ENCODE results near the gene SPEN.
"Not testable (repeated sequence)": the region's sequence is repeated elsewhere in the genome, so short reads cannot be mapped to it uniquely, and the experiment has no call there.

Gene SPEN

GRCh38 chr1:15966081-15966955, 118.8 kb downstream of the SPEN start:
- H3K9me3 ChIP-seq (ENCODE audit: low read length) = peaks cover 13% of the 10 kb centered on the region
- H2AFZ ChIP-seq (ENCODE audit: low read depth, low read length) = no peak overlapping the region
- H3K27me3 ChIP-seq (ENCODE audit: insufficient read depth, low read length) = no peaks in the 10 kb centered on the region
- no peak overlapping the region for H3K4me3 ChIP-seq (ENCODE audit: low read length)
- no peaks in the 10 kb centered on the region for H3K4me1 ChIP-seq (ENCODE audit: insufficient read depth, low read length)
- peaks cover 46% of the 10 kb centered on the region for H3K36me3 ChIP-seq (ENCODE audit: insufficient read depth, low read length)

- no peaks in the 10 kb centered on the region for H3K27me3 ChIP-seq (ENCODE audit: insufficient read depth, low read length)
- H3K4me3 ChIP-seq (ENCODE audit: low read length) = no peak overlapping the region
- peaks cover 47% of the 10 kb centered on the region for H3K36me3 ChIP-seq (ENCODE audit: insufficient read depth, low read length)
- no peak overlapping the region for H2AFZ ChIP-seq (ENCODE audit: low read depth, low read length)
- H3K4me1 ChIP-seq (ENCODE audit: insufficient read depth, low read length) = no peaks in the 10 kb centered on the region
- H3K9me3 ChIP-seq (ENCODE audit: low read length) = peaks cover 13% of the 10 kb centered on the region
These were observed 119.4 kb downstream of the SPEN start for GRCh38 chr1:15966956-15967344.

GRCh38 chr1:15968172-15968571, 120.7 kb downstream of the SPEN start:
- H2AFZ ChIP-seq (ENCODE audit: low read depth, low read length) = no peak overlapping the region
- peaks cover 16% of the 10 kb centered on the region for H3K9me3 ChIP-seq (ENCODE audit: low read length)
- H3K27me3 ChIP-seq (ENCODE audit: insufficient read depth, low read length) = no peaks in the 10 kb centered on the region
- peaks cover 56% of the 10 kb centered on the region for H3K36me3 ChIP-seq (ENCODE audit: insufficient read depth, low read length)
- H3K4me3 ChIP-seq (ENCODE audit: low read length) = no peak overlapping the region
- no peaks in the 10 kb centered on the region for H3K4me1 ChIP-seq (ENCODE audit: insufficient read depth, low read length)

DNA sequence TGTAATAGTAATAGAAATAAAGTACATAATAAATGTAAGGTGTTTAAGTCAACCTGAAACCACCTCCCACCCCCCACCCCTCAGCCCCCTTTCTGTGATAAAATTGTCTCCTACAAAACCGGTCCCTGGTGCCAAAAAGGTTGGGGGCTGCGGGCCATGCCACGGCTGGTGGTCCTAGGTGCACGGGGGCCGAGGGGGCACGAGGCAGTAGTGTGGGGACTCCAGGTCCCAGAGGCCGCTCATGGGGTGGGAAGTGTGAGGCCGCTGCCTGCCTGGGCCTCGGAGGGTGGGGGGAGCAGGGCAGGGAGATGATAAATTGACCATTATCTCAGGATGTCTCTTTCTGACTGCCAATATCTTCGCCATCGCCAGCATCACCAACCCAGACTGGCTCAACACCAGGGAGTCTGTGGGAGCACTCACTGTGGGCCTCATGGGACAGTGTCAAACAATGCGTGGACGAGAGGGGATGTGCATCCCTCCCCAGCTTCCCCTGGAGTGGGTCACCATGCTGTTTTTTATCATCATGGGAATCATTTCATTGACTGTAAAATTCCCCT, 121.9 kb downstream of the SPEN start:
- Histone ChIP-seq H3K36me3 (ENCODE audit: insufficient read depth, low read length) (peaks cover 58% of the 10 kb centered on the region), H3K4me1 (ENCODE audit: insufficient read depth, low read length) (no peaks in the 10 kb centered on the region), H3K4me3 (ENCODE audit: low read length) (no peak overlapping the region), H3K27me3 (ENCODE audit: insufficient read depth, low read length) (no peaks in the 10 kb centered on the region), H2AFZ (ENCODE audit: low read depth, low read length) (no peak overlapping the region), H3K9me3 (ENCODE audit: low read length) (peaks cover 16% of the 10 kb centered on the region)

DNA sequence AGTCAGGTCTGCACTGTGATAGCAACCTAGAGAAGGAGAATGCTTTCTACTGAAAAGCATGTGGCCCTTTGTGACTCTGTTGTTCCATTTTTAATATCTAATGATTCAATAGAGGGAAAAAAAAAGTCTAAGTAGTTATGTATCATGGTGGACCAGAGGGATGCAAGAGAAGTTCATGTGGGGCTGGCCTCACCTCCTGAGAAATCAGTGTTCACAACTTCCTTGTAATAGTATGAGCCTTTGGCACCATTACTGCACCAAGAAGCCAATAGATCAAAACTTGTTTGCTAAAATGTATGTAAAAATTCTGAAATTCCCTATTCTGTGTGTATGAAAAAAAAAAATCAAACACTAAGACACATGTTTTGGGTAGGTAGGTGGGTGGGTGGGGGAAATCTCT, 123.4 kb downstream of the SPEN start:
- H3K4me3 ChIP-seq (ENCODE audit: low read length) = no peak overlapping the region
- peaks cover 51% of the 10 kb centered on the region for H3K36me3 ChIP-seq (ENCODE audit: insufficient read depth, low read length)
- peaks cover 8% of the 10 kb centered on the region for H3K4me1 ChIP-seq (ENCODE audit: insufficient read depth, low read length)
- H2AFZ ChIP-seq (ENCODE audit: low read depth, low read length) = no peak overlapping the region
- H3K9me3 ChIP-seq (ENCODE audit: low read length) = peaks cover 16% of the 10 kb centered on the region
- H3K27me3 ChIP-seq (ENCODE audit: insufficient read depth, low read length) = no peaks in the 10 kb centered on the region

DNA sequence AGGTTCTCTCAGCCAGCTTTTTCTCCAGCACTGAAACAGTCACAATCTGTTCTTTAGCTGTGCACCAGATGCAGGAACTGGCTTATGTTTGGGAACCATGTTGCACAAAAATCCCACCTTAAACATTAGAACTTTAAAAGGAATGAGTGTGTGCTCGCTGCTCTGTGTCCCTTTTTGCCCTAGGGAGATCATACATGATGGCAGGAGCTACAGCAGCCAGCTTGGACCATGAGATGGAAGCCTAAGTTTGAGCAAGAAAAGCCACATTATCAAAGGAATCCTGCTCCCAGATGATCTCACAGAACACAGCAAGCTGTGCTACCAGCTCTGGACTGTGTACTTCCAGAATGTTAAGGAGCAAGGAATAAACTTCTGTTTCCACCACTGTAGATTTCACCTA, 124.9 kb downstream of the SPEN start:
- H3K9me3 ChIP-seq (ENCODE audit: low read length) = peaks cover 16% of the 10 kb centered on the region
- no peaks in the 10 kb centered on the region for H3K27me3 ChIP-seq (ENCODE audit: insufficient read depth, low read length)
- no peak overlapping the region for H2AFZ ChIP-seq (ENCODE audit: low read depth, low read length)
- H3K36me3 ChIP-seq (ENCODE audit: insufficient read depth, low read length) = peaks cover 46% of the 10 kb centered on the region
- peaks cover 14% of the 10 kb centered on the region for H3K4me1 ChIP-seq (ENCODE audit: insufficient read depth, low read length)
- no peak overlapping the region for H3K4me3 ChIP-seq (ENCODE audit: low read length)

GRCh38 chr1:15973772-15974171, 126.3 kb downstream of the SPEN start:
- H3K27me3 ChIP-seq (ENCODE audit: insufficient read depth, low read length) = no peaks in the 10 kb centered on the region
- no peak overlapping the region for H3K4me3 ChIP-seq (ENCODE audit: low read length)
- H3K9me3 ChIP-seq (ENCODE audit: low read length) = peaks cover 13% of the 10 kb centered on the region
- peaks cover 14% of the 10 kb centered on the region for H3K4me1 ChIP-seq (ENCODE audit: insufficient read depth, low read length)
- peaks cover 34% of the 10 kb centered on the region for H3K36me3 ChIP-seq (ENCODE audit: insufficient read depth, low read length)
- H2AFZ ChIP-seq (ENCODE audit: low read depth, low read length) = no peak overlapping the region

DNA sequence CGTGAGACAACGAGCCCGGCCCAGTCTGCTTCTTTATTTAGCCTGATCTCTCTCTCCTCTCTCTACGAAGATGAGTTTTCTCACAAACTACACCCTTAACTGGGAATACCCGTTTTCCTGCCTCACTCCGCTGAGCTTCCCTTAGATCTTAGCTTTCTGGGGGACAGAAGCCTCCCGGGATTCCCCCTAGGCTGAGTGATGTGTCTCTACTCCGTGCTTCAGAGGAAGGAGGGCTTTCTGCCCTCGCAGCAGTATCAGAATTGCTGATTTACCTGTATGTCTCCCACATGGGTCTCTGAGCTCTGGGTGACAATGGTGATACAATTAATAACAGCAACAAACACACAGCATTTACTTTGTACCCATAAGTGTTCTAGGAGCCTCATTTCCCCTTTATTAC, 127.3 kb downstream of the SPEN start:
- H2AFZ ChIP-seq (ENCODE audit: low read depth, low read length) = peak overlapping the region; percentile 93
- peaks cover 24% of the 10 kb centered on the region for H3K36me3 ChIP-seq (ENCODE audit: insufficient read depth, low read length)
- H3K4me3 ChIP-seq (ENCODE audit: low read length) = peak overlapping the region; percentile 89
- H3K27me3 ChIP-seq (ENCODE audit: insufficient read depth, low read length) = no peaks in the 10 kb centered on the region
- H3K9me3 ChIP-seq (ENCODE audit: low read length) = peaks cover 4% of the 10 kb centered on the region
- peaks cover 14% of the 10 kb centered on the region for H3K4me1 ChIP-seq (ENCODE audit: insufficient read depth, low read length)

GRCh38 chr1:15975358-15975804, 127.9 kb downstream of the SPEN start:
- Histone ChIP-seq H3K4me1 (ENCODE audit: insufficient read depth, low read length) (peaks cover 14% of the 10 kb centered on the region), H3K9me3 (ENCODE audit: low read length) (peaks cover 4% of the 10 kb centered on the region), H2AFZ (ENCODE audit: low read depth, low read length) (peak overlapping the region; percentile 93), H3K27me3 (ENCODE audit: insufficient read depth, low read length) (no peaks in the 10 kb centered on the region), H3K36me3 (ENCODE audit: insufficient read depth, low read length) (peaks cover 21% of the 10 kb centered on the region), H3K4me3 (ENCODE audit: low read length) (peak overlapping the region; percentile 89)

DNA sequence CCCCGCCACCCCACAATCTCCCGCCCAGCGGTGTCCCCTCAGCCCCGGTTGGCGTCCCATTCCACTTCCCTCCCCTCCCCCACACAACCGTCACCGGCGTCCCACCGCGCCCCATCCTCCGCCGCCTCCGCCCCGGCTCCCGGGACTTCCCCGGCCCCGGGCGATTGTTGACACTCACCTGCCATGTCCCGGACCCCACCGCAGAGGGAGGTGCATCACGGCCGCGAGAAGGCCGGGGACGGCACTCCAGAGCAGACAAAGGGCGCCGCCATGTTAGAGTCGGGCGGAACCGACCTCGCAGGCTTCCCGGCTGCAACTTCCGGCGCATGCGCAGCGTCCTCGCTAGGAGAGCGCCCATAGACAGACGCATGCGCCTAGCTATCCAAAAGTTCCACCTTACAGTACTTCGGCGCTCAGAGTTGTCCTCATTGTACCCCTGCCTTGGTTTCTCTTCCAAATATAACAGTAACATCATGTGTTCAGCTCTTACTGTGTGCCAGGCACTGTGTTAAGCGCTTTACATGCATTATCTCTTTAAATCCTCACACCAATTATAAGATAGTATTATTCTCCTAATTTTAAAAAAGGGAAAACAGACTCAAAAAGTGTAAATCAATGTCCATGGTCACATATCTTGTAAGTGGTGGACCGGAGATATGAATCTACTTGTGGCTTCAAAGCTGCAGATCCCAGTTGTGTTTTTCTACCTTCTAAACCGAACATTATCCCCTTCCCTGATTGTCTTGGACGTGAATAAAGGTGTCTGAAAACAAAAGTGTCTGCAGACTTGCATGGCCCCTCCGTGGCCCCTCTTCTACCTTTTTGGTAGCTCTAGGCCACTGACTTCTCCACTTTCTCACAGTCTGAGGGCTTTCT, 128.5 kb downstream of the SPEN start, which contains the start of gene ZBTB17:
Gene ZBTB17, minus strand, starts transcription at position 297 of the 876 bp plus-strand sequence. CDS start 27,606 bp downstream, outside the sequence.
- peaks cover 14% of the 10 kb centered on the region for H3K4me1 ChIP-seq (ENCODE audit: insufficient read depth, low read length)
- peak within 1 kb of the TSS; percentile 89 for H3K4me3 ChIP-seq (ENCODE audit: low read length)
- peak within 1 kb of the TSS; percentile 93 for H2AFZ ChIP-seq (ENCODE audit: low read depth, low read length)
- H3K27me3 ChIP-seq (ENCODE audit: insufficient read depth, low read length) = no peaks in the 10 kb centered on the region
- peaks cover 18% of the 10 kb centered on the region for H3K36me3 ChIP-seq (ENCODE audit: insufficient read depth, low read length)
- peaks cover 4% of the 10 kb centered on the region for H3K9me3 ChIP-seq (ENCODE audit: low read length)

DNA sequence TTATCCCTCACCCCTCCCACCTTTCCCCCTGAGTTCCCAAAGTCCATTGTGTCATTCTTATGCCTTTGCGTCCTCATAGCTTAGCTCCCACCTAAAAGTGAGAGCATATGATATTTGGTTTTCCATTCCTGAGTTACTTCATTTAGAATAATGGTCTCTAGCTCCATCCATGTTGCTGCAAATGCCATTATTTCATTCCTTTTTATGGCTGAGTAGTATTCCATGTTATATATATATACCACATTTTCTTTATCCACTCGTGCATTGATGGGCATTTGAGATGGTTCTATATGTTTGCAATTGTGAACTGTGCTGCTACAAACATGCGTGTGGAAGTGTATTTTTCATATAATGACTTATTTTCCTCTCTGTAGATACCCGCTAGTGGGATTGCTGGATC, 130.4 kb downstream of the SPEN start:
- H3K27me3 ChIP-seq (ENCODE audit: insufficient read depth, low read length); H3K4me3 ChIP-seq (ENCODE audit: low read length): not testable (repeated sequence)
- peaks cover 14% of the 10 kb centered on the region for H3K4me1 ChIP-seq (ENCODE audit: insufficient read depth, low read length)

DNA sequence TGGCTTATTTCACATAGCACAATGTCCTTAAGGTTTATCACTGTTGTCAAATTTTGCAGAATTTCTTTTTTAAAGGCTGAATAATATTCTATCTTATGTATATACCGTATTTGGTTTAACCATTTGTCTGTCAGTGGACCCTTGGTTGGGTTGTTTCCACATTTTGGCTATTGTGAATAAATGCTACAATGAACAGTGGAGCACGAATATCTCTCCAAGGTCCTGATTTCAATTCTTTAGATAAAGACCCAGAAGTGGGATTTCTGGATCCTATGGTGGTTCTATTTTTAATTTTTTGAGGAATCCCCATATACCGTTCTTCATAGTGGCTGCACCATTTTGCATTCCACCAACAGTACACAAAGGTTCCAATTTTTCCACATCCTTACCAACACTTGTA, 134.2 kb downstream of the SPEN start:
- H3K4me3 ChIP-seq (ENCODE audit: low read length) = no peak overlapping the region
- H3K36me3 ChIP-seq (ENCODE audit: insufficient read depth, low read length) = no peaks in the 10 kb centered on the region
- no peaks in the 10 kb centered on the region for H3K9me3 ChIP-seq (ENCODE audit: low read length)
- no peak overlapping the region for H2AFZ ChIP-seq (ENCODE audit: low read depth, low read length)
- H3K4me1 ChIP-seq (ENCODE audit: insufficient read depth, low read length) = peaks cover under 1% of the 10 kb centered on the region
- peaks cover 2% of the 10 kb centered on the region for H3K27me3 ChIP-seq (ENCODE audit: insufficient read depth, low read length)

More for the DNA sequence above, 130.4 kb downstream of the SPEN start:
- not testable (repeated sequence) for H3K36me3 ChIP-seq (ENCODE audit: insufficient read depth, low read length); H2AFZ ChIP-seq (ENCODE audit: low read depth, low read length); H3K9me3 ChIP-seq (ENCODE audit: low read length)

DNA sequence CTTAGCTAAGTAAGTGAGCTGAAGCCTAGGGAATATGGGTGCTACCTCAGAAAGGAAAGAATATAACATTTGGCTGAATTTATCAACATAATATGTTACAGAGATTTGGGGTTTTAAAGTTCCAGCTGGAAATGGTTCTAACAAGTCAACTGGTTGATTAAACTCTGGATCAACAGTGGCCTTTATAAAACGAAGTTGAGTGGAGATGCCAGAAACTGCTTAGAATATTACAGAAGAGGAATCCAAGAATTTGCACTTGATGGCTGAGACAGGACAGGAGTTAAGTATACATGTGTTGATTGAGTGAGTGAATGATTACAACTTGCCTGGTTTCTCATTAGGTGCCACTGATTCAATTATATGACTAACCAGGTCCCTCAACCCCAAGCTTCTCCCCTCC, 135.8 kb downstream of the SPEN start:
- H3K4me1 ChIP-seq (ENCODE audit: insufficient read depth, low read length) = no peaks in the 10 kb centered on the region

More for the DNA sequence above, 135.8 kb downstream of the SPEN start:
- no peak overlapping the region for H2AFZ ChIP-seq (ENCODE audit: low read depth, low read length)
- H3K27me3 ChIP-seq (ENCODE audit: insufficient read depth, low read length) = peaks cover 2% of the 10 kb centered on the region
- no peaks in the 10 kb centered on the region for H3K9me3 ChIP-seq (ENCODE audit: low read length)
- H3K36me3 ChIP-seq (ENCODE audit: insufficient read depth, low read length) = no peaks in the 10 kb centered on the region
- H3K4me3 ChIP-seq (ENCODE audit: low read length) = no peak overlapping the region
